GM19452 (cell line): ENCODE measurements around the gene ZBTB49.
"Not testable (repeated sequence)": the region's sequence is repeated elsewhere in the genome, so short reads cannot be mapped to it uniquely, and the experiment has no call there.

Source experiments
- ATAC-seq: cut with Tn5 transposase; IDR thresholded peaks from one replicate; pipeline ENCODE4 v1.9.1; 2021; ENCODE audit not compliant: unreplicated experiment

The ZBTB49 gene, protein sequence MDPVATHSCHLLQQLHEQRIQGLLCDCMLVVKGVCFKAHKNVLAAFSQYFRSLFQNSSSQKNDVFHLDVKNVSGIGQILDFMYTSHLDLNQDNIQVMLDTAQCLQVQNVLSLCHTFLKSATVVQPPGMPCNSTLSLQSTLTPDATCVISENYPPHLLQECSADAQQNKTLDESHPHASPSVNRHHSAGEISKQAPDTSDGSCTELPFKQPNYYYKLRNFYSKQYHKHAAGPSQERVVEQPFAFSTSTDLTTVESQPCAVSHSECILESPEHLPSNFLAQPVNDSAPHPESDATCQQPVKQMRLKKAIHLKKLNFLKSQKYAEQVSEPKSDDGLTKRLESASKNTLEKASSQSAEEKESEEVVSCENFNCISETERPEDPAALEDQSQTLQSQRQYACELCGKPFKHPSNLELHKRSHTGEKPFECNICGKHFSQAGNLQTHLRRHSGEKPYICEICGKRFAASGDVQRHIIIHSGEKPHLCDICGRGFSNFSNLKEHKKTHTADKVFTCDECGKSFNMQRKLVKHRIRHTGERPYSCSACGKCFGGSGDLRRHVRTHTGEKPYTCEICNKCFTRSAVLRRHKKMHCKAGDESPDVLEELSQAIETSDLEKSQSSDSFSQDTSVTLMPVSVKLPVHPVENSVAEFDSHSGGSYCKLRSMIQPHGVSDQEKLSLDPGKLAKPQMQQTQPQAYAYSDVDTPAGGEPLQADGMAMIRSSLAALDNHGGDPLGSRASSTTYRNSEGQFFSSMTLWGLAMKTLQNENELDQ

DNA sequence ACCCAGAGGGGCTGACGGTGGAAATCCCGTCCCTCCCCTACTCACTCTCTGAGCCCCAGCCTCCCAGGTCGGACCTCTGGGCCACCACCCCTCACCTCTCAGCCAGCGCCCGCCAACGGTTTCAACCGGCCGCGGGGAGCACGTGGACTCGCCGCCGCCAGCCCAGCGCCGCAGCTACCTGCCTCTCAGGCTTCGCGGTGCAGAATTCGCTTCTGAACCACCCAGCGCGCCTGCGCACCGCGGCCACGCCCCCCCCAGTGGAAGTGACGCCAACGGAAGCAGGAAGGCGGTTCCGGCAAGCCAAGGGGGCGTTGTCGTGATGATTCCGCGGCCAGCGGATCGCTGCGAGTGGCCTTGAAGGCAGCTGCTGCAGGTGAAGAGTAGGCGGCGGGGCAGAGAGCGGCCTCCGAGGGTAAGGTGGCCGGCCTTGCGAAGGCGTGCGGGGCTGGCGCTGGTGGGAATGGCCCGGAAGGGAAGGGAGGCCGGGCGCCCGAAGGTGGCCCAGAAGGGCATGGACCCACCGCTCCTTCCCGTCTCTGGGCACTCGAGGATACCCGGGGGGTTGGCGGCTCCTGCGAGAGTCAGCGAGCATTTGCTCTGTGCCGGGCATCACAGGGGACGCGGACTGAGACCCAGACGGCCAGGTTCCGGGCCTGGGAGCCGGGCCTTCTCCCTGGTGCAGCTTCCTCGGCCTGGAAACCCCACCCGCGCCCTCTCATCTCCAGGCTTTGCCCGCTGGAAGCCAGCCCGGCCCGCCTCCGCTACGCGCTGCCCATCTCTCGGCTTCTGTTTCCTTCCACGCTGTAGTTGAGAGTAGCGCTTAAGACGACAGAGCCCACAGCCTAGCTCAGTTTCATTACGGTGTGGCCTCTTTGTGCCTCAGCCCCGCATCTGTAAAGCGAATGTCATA is at the start of gene ZBTB49, which contains the start of gene LYAR:
Gene ZBTB49 (plus strand): TSS at position 311 of the 910 bp plus-strand sequence. CDS start 9,695 bp downstream, outside the sequence.
Gene LYAR (minus strand): TSS at position 214 of the 910 bp plus-strand sequence. CDS start 6,412 bp downstream, outside the sequence.
- ATAC-seq = peak; percentile 88

DNA sequence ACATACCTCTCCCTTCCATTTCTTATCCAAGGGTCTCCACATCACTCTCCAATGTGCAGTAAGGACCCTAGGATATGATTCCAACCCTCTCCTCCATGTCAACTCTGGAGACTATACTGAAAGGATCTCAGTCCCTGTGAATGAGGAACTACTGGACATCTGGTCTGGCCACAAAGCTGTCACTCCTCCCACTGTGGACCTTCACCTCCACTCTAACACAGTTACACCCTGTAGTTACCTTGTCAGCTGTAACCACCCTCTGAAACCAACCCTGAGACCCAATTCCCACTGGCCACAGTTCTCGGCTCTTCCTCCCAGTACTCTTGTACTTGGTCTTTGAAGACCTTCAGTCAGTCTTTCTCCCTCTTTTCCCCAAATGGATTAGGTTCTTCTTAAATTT is 44.9 kb upstream of the ZBTB49 start:
- ATAC-seq = no peak

GRCh38 chr4:4247696-4248028 is 42.4 kb upstream of the ZBTB49 start:
- peak; percentile 19 for ATAC-seq

- peak; percentile 99 for ATAC-seq
Measured at GRCh38 chr4:4248029-4248884, 41.8 kb upstream of the ZBTB49 start, which contains the start of gene TMEM128. TMEM128 (minus strand) TSS chr4:4248223; CDS start chr4:4248202, 21 bp downstream.

- no peak for ATAC-seq
Measured at GRCh38 chr4:4248885-4249203, 41.2 kb upstream of the ZBTB49 start.

- not testable (repeated sequence) for ATAC-seq
Measured at GRCh38 chr4:4249342-4249741, 40.7 kb upstream of the ZBTB49 start.

- ATAC-seq = no peak
Measured at GRCh38 chr4:4249866-4250265, 40.2 kb upstream of the ZBTB49 start.

DNA sequence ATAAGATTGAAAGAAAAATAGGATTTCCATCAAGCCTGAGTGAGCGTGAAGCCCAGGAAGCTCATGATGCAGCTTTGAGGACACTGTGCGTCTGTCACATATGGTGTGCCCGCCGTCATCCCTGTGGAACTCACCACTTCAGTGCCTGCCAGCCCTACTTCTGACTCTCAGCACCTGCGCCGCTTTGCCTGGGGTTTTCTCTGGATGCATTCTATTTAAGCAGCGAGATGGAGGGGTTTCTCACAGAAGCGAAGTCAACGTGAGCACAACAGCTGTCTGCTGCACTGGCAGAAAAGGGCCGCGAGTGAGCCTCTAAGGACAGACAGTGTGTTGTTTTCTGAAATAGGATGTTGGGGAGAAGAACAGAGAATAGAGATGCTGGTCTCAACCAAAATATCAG is 35.9 kb upstream of the ZBTB49 start:
- no peak for ATAC-seq

- ATAC-seq = no peak
Measured at GRCh38 chr4:4254666-4255065, 35.4 kb upstream of the ZBTB49 start.

GRCh38 chr4:4256799-4257198 is 33.3 kb upstream of the ZBTB49 start:
- no peak for ATAC-seq

DNA sequence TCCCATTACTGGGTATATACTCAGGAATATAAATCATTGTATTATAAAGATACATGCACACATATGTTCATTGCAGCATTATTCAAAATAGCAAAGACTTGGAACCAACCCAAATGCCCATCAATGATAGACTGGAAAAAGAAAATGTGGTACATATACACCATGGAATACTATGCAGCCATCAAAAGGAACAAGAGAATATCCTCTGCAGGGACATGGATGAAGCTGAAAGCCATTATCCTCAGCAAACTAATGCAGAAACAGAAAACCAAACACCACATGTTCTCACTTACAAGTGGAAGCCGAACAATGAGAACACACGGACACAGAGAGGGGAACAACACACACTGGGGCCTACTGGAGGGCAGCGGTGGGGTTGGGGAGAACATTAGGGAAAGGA is 32.3 kb upstream of the ZBTB49 start:
- not testable (repeated sequence) for ATAC-seq

GRCh38 chr4:4259484-4260100 is 30.5 kb upstream of the ZBTB49 start:
- ATAC-seq = no peak

- peak; percentile 61 for ATAC-seq
Measured at GRCh38 chr4:4260185-4260751, 29.8 kb upstream of the ZBTB49 start.

DNA sequence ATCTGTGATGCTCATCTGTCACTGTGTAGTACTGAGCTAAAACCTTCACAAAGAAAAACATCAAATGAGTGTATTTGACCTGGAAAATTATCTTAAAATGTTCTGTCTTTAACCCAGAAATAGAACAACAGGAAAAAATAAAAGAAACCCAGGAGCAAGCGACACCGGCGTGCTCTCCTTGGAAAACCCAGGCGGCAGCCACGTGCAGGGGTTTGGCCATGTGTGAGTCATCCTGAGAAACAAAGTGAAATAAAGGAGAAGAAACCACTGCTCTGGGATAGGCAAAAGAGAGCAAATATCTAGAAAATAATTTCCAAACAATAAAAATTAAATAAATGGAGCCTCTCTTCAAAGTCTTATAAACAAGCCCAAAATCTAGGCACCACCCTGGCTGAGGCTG is 22.1 kb upstream of the ZBTB49 start:
- ATAC-seq = no peak

- no peak for ATAC-seq
Measured at GRCh38 chr4:4268776-4269175, 21.3 kb upstream of the ZBTB49 start.

DNA sequence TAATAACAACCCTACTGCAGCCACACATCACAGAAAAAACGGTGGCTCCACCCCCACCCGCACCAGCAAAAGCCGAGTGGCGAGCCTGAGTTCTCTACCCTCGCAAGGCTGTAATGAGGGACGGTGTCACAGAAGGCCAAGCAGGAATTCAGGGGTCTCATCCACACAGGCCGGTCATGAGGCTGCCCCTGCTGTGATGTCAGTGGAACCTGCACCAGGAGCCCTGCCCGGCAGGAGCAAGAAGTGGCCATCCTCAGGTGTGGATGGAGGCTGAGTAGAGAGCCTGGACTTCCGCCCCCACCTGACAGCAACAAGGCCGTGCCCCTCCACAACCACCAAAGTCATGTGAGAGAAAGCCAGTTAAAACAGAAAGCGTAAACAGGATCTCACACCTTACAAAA is 20.7 kb upstream of the ZBTB49 start:
- no peak for ATAC-seq

- no peak for ATAC-seq
Measured at GRCh38 chr4:4269856-4270255, 20.2 kb upstream of the ZBTB49 start.

- ATAC-seq = no peak
Measured at GRCh38 chr4:4270529-4270928, 19.5 kb upstream of the ZBTB49 start.

DNA sequence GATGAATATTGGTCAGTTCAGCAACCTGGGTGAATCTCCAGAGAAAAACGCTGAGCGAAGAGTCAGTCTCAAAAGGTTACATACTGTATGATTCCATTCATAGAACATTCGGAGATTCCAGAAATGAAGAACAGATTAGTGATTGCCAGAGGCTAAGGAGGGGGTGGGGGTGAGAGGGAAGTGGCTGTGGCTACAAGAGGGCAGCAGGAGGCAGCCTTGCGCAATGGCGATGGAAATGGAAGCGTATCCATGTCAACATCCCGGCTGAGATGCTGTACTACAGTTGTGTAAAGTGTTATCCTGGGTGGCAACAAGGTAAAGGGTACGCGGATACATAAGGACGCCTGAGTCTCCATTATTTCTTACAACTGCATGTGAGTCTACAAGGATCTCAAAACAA is 18.1 kb upstream of the ZBTB49 start:
- no peak for ATAC-seq
